ENCODE results near the gene MCU.

Gene MCU

GRCh38 chr10:72809006-72809405 is 117.1 kb downstream of the MCU start:
- DNase-seq = no peak

- no peak for DNase-seq
Observed at GRCh38 chr10:72810976-72811375, 119.0 kb downstream of the MCU start.

GRCh38 chr10:72812415-72812752 is 120.4 kb downstream of the MCU start:
- DNase-seq = no peak

- DNase-seq = no peak
Observed at GRCh38 chr10:72812753-72813430, 120.9 kb downstream of the MCU start.

GRCh38 chr10:72814099-72814790 is 122.3 kb downstream of the MCU start:
- no peak for DNase-seq

GRCh38 chr10:72816565-72816964 is 124.6 kb downstream of the MCU start:
- DNase-seq = no peak

GRCh38 chr10:72818076-72818475 is 126.1 kb downstream of the MCU start:
- DNase-seq = no peak

- no peak for DNase-seq
Observed at GRCh38 chr10:72819053-72819452, 127.1 kb downstream of the MCU start.

- DNase-seq = no peak
Observed at GRCh38 chr10:72821606-72822005, 129.7 kb downstream of the MCU start.

- no peak for DNase-seq
Observed at GRCh38 chr10:72822342-72822986, 130.5 kb downstream of the MCU start.

- no peak for DNase-seq
Observed at GRCh38 chr10:72825163-72825562, 133.2 kb downstream of the MCU start.

GRCh38 chr10:72826346-72826745 is 134.4 kb downstream of the MCU start:
- DNase-seq = no peak

GRCh38 chr10:72828294-72828693 is 136.4 kb downstream of the MCU start:
- no peak for DNase-seq

GRCh38 chr10:72830625-72831024 is 138.7 kb downstream of the MCU start:
- no peak for DNase-seq

GRCh38 chr10:72831696-72832409 is 139.9 kb downstream of the MCU start:
- DNase-seq = no peak

GRCh38 chr10:72832701-72833100 is 140.8 kb downstream of the MCU start:
- no peak for DNase-seq

GRCh38 chr10:72834183-72834825 is 142.4 kb downstream of the MCU start:
- DNase-seq = no peak

- DNase-seq = no peak
Observed at GRCh38 chr10:72840319-72840718, 148.4 kb downstream of the MCU start.

GRCh38 chr10:72841487-72841886 is 149.5 kb downstream of the MCU start:
- DNase-seq = no peak

- DNase-seq = no peak
Observed at GRCh38 chr10:72842164-72842563, 150.2 kb downstream of the MCU start.

- DNase-seq = no peak
Observed at GRCh38 chr10:72846238-72846637, 154.3 kb downstream of the MCU start.

- DNase-seq = no peak
Observed at GRCh38 chr10:72847681-72848080, 155.7 kb downstream of the MCU start.

GRCh38 chr10:72850861-72851260 is 158.9 kb downstream of the MCU start:
- DNase-seq = no peak
